GM12801 (cell line): ENCODE data around the gene MLPH.

ENCODE experiments used
- CTCF ChIP-seq: IDR thresholded peaks from one replicate; pipeline ENCODE4 v1.5.1; 2011; ENCODE audit warnings: control low read depth; ENCODE audit not compliant: insufficient read length; ENCODE audit errors: extremely low read depth

The MLPH gene

GRCh38 chr2:237459226-237459625, 27.8 kb upstream of the MLPH start:
- TF ChIP-seq CTCF = no peak

- TF ChIP-seq CTCF = no peak
Observed at GRCh38 chr2:237459741-237460174, 27.3 kb upstream of the MLPH start.

GRCh38 chr2:237464757-237465391, 22.2 kb upstream of the MLPH start:
- no peak for TF ChIP-seq CTCF

GRCh38 chr2:237465515-237466148, 21.4 kb upstream of the MLPH start:
- TF ChIP-seq CTCF = no peak

GRCh38 chr2:237466211-237466610, 20.8 kb upstream of the MLPH start:
- TF ChIP-seq CTCF = no peak

- no peak for TF ChIP-seq CTCF
Observed at GRCh38 chr2:237467447-237468179, 19.4 kb upstream of the MLPH start.

- no peak for TF ChIP-seq CTCF
Observed at GRCh38 chr2:237469849-237470248, 17.2 kb upstream of the MLPH start.
